Colon (tissue), 2 donors: ENCODE data around the gene LDLRAD3.

Experiments used
- FAIRE-seq: peaks from 2 replicates; lab custom pipeline; 2012; peaks lifted over from hg19 to GRCh38; lab: Jason Lieb, UNC
- donor health status: control.
- donor health status: control.

Gene LDLRAD3

GRCh38 chr11:36139767-36140166 lies 195.9 kb downstream of the LDLRAD3 start:
- FAIRE-seq = no peak

GRCh38 chr11:36141196-36141953 lies 197.5 kb downstream of the LDLRAD3 start:
- no peak for FAIRE-seq

- FAIRE-seq = no peak
These were observed 198.1 kb downstream of the LDLRAD3 start for GRCh38 chr11:36141956-36142355.

- no peak for FAIRE-seq
These were observed 198.6 kb downstream of the LDLRAD3 start for GRCh38 chr11:36142439-36142838.

- FAIRE-seq = no peak
These were observed 199.0 kb downstream of the LDLRAD3 start for GRCh38 chr11:36142879-36143278.

- no peak for FAIRE-seq
These were observed 202.6 kb downstream of the LDLRAD3 start for GRCh38 chr11:36146437-36146836.

GRCh38 chr11:36147491-36147890 lies 203.6 kb downstream of the LDLRAD3 start:
- FAIRE-seq = no peak

- FAIRE-seq = no peak
These were observed 204.8 kb downstream of the LDLRAD3 start for GRCh38 chr11:36148701-36149100.

- no peak for FAIRE-seq
These were observed 205.8 kb downstream of the LDLRAD3 start for GRCh38 chr11:36149538-36150242.

GRCh38 chr11:36150986-36151385 lies 207.1 kb downstream of the LDLRAD3 start:
- FAIRE-seq = no peak

- no peak for FAIRE-seq
These were observed 208.2 kb downstream of the LDLRAD3 start for GRCh38 chr11:36151933-36152580.

- no peak for FAIRE-seq
These were observed 209.7 kb downstream of the LDLRAD3 start for GRCh38 chr11:36153551-36153950.

GRCh38 chr11:36155124-36155561 lies 211.3 kb downstream of the LDLRAD3 start:
- no peak for FAIRE-seq

GRCh38 chr11:36155770-36156160 lies 211.9 kb downstream of the LDLRAD3 start:
- no peak for FAIRE-seq

GRCh38 chr11:36156161-36156816 lies 212.4 kb downstream of the LDLRAD3 start:
- no peak for FAIRE-seq

- FAIRE-seq = no peak
These were observed 213.1 kb downstream of the LDLRAD3 start for GRCh38 chr11:36156817-36157519.

- no peak for FAIRE-seq
These were observed 216.2 kb downstream of the LDLRAD3 start for GRCh38 chr11:36160091-36160490.

- FAIRE-seq = no peak
These were observed 217.7 kb downstream of the LDLRAD3 start for GRCh38 chr11:36161572-36161971.

- FAIRE-seq = no peak
These were observed 218.4 kb downstream of the LDLRAD3 start for GRCh38 chr11:36162006-36162882.

GRCh38 chr11:36162883-36163434 lies 219.1 kb downstream of the LDLRAD3 start:
- FAIRE-seq = no peak
